ENCODE measurements around the gene C2CD2. TPM values are rescaled to one million over a fixed set of nuclear protein-coding genes. Genes with fewer than 3 reads are reported as not detected.

C2CD2 gene
- total RNA-seq, 4 donors from 2014 or later, result 11.6 to 25.3 (median 18.9) TPM

- Histone ChIP-seq H3K9me3 (no peaks in the 10 kb centered on the region), H3K4me3 (no peak overlapping the region), H3K36me3 (no peaks in the 10 kb centered on the region), H3K27me3 (no peaks in the 10 kb centered on the region), H3K4me1 (peaks cover 0 to 6% (median 2%) of the 10 kb centered on the region in 4 donors), H3K27ac (replicated peaks in 1 of 4) (no peak overlapping the region)
- TF ChIP-seq CTCF (IDR thresholded peaks at IDR 0.05) (no peak), POLR2AphosphoS5 (IDR thresholded peaks at IDR 0.05) (peak in 1 of 2 donors; percentile 33), POLR2A (IDR thresholded peaks at IDR 0.05; ENCODE audit: low read depth) (no peak), EP300 (IDR thresholded peaks at IDR 0.05) (no peak)
- intact Hi-C loops (cut with DNase I), result no loop called here
- WGBS, result 66% methylated on average over 14 of the region's 14 CpGs
- peak; percentile 60 for DNase-seq (ENCODE audit: extremely low spot score)
Measured at GRCh38 chr21:41973861-41974751, 20.3 kb upstream of the C2CD2 start.

- TF ChIP-seq CTCF (IDR thresholded peaks at IDR 0.05), result no peak
- no peak for TF ChIP-seq POLR2AphosphoS5 (IDR thresholded peaks at IDR 0.05)
- TF ChIP-seq EP300 (IDR thresholded peaks at IDR 0.05), result no peak
- no peak for TF ChIP-seq POLR2A (IDR thresholded peaks at IDR 0.05; ENCODE audit: low read depth)
- Histone ChIP-seq H3K27ac (replicated peaks in 1 of 4) (no peak overlapping the region), H3K36me3 (no peaks in the 10 kb centered on the region), H3K9me3 (no peaks in the 10 kb centered on the region), H3K27me3 (no peaks in the 10 kb centered on the region), H3K4me3 (no peak overlapping the region), H3K4me1 (peaks cover 0 to 6% (median 2%) of the 10 kb centered on the region in 4 donors)
- 91% methylated on average over 12 of the region's 15 CpGs for WGBS
- intact Hi-C loops (cut with DNase I), result no loop called here
- DNase-seq (ENCODE audit: extremely low spot score), result peak; percentile 42
Measured at GRCh38 chr21:41973427-41973831, 19.6 kb upstream of the C2CD2 start.

GRCh38 chr21:41972511-41973205 lies 18.8 kb upstream of the C2CD2 start:
- DNase-seq (ENCODE audit: extremely low spot score), result peak; percentile 83
- intact Hi-C loops (cut with DNase I), result no loop called here
- Histone ChIP-seq H3K4me1 (peaks cover 0 to 6% (median 2%) of the 10 kb centered on the region in 4 donors), H3K27ac (replicated peaks in 1 of 4) (no peak overlapping the region), H3K9me3 (no peaks in the 10 kb centered on the region), H3K36me3 (no peaks in the 10 kb centered on the region), H3K4me3 (no peak overlapping the region), H3K27me3 (no peaks in the 10 kb centered on the region)
- no peak for TF ChIP-seq EP300 (IDR thresholded peaks at IDR 0.05)
- TF ChIP-seq CTCF (IDR thresholded peaks at IDR 0.05), result no peak
- no peak for TF ChIP-seq POLR2A (IDR thresholded peaks at IDR 0.05; ENCODE audit: low read depth)
- no peak for TF ChIP-seq POLR2AphosphoS5 (IDR thresholded peaks at IDR 0.05)
- WGBS, result 94% methylated on average over 23 of the region's 23 CpGs

- 95% methylated on average over 6 of the region's 6 CpGs for WGBS
- TF ChIP-seq POLR2A (IDR thresholded peaks at IDR 0.05; ENCODE audit: low read depth) (no peak), EP300 (IDR thresholded peaks at IDR 0.05) (no peak), CTCF (IDR thresholded peaks at IDR 0.05) (no peak), POLR2AphosphoS5 (IDR thresholded peaks at IDR 0.05) (no peak)
- H3K27ac ChIP-seq (replicated peaks in 1 of 4), result no peak overlapping the region
Measured at GRCh38 chr21:41971891-41972290, 18.1 kb upstream of the C2CD2 start.

More at GRCh38 chr21:41971891-41972290, 18.1 kb upstream of the C2CD2 start:
- Histone ChIP-seq H3K4me3 (no peak overlapping the region), H3K36me3 (no peaks in the 10 kb centered on the region), H3K9me3 (no peaks in the 10 kb centered on the region), H3K27me3 (no peaks in the 10 kb centered on the region), H3K4me1 (peaks cover 0 to 6% (median 2%) of the 10 kb centered on the region in 4 donors)
- intact Hi-C loops (cut with DNase I), result no loop called here
- no peak for DNase-seq (ENCODE audit: extremely low spot score)

Data from esophagus muscularis mucosa (tissue), 4 donors.